Measurements from ENCODE around the gene SLC41A3.

The SLC41A3 gene

GRCh38 chr3:126119976-126120375, 36.1 kb upstream of the SLC41A3 start:
- DNase-seq (ENCODE audit: low spot score) = peak; percentile 3

GRCh38 chr3:126119008-126119675, 35.2 kb upstream of the SLC41A3 start:
- peak; percentile 31 for DNase-seq (ENCODE audit: low spot score)

- peak; percentile 56 for DNase-seq (ENCODE audit: low spot score)
Observed at GRCh38 chr3:126118591-126118990, 34.7 kb upstream of the SLC41A3 start.

GRCh38 chr3:126117786-126118185, 33.9 kb upstream of the SLC41A3 start:
- peak; percentile 53 for DNase-seq (ENCODE audit: low spot score)

GRCh38 chr3:126117212-126117611, 33.3 kb upstream of the SLC41A3 start:
- DNase-seq (ENCODE audit: low spot score) = no peak

GRCh38 chr3:126116526-126116925, 32.6 kb upstream of the SLC41A3 start:
- peak; percentile 40 for DNase-seq (ENCODE audit: low spot score)

GRCh38 chr3:126114443-126115386, 30.8 kb upstream of the SLC41A3 start:
- peak; percentile 63 for DNase-seq (ENCODE audit: low spot score)

- DNase-seq (ENCODE audit: low spot score) = peak; percentile 42
Observed at GRCh38 chr3:126113733-126114442, 30.0 kb upstream of the SLC41A3 start.

GRCh38 chr3:126113238-126113555, 29.3 kb upstream of the SLC41A3 start:
- DNase-seq (ENCODE audit: low spot score) = no peak

GRCh38 chr3:126112531-126113237, 28.8 kb upstream of the SLC41A3 start:
- peak; percentile 23 for DNase-seq (ENCODE audit: low spot score)

GRCh38 chr3:126111566-126112475, 27.9 kb upstream of the SLC41A3 start:
- DNase-seq (ENCODE audit: low spot score) = peak; percentile 59

GRCh38 chr3:126111126-126111551, 27.2 kb upstream of the SLC41A3 start:
- DNase-seq (ENCODE audit: low spot score) = peak; percentile 57

- DNase-seq (ENCODE audit: low spot score) = peak; percentile 23
Observed at GRCh38 chr3:126110431-126111125, 26.7 kb upstream of the SLC41A3 start.

GRCh38 chr3:126109880-126110235, 25.9 kb upstream of the SLC41A3 start:
- DNase-seq (ENCODE audit: low spot score) = peak; percentile 44

GRCh38 chr3:126109146-126109879, 25.4 kb upstream of the SLC41A3 start:
- DNase-seq (ENCODE audit: low spot score) = no peak

GRCh38 chr3:126108676-126109050, 24.7 kb upstream of the SLC41A3 start:
- peak; percentile 52 for DNase-seq (ENCODE audit: low spot score)

- no peak for DNase-seq (ENCODE audit: low spot score)
Observed at GRCh38 chr3:126107957-126108675, 24.2 kb upstream of the SLC41A3 start.

GRCh38 chr3:126107203-126107939, 23.4 kb upstream of the SLC41A3 start:
- peak; percentile 58 for DNase-seq (ENCODE audit: low spot score)

All from left forelimb (tissue), 1 donor.